H1 (cell line): ENCODE results near the gene TGFB1. TPM values are rescaled to one million over a fixed set of nuclear protein-coding genes. Genes with fewer than 3 reads are reported as not detected.

Source experiments
- CTCF ChIA-PET: fragments of 300-600 bp; sonication (Branson Sonifier 250); formaldehyde crosslinking; loops from one replicate; lab custom pipeline; 2021; ENCODE audit not compliant: partially characterized antibody; lab: Charles Lee
- POLR2A ChIA-PET: fragments of 300-600 bp; sonication (Branson Sonifier 250); formaldehyde crosslinking; loops from one replicate; lab custom pipeline; 2021; ENCODE audit warnings: inconsistent platforms; ENCODE audit not compliant: partially characterized antibody; lab: Charles Lee
- DNase-seq, 2 experiments: peaks; one replicate each; pipeline versions ENCODE4 v3.0.0 to v3.0.0-alpha.2; 2010 to 2022; ENCODE audit warnings: low spot score in 2 of 2, low read depth in 1 of 2, mixed read lengths in 1 of 2
- FAIRE-seq: peaks from 2 replicates; lab custom pipeline; 2011; peaks lifted over from hg19 to GRCh38; lab: Jason Lieb, UNC
- H2AFZ ChIP-seq: 2 replicates; pipeline ENCODE4 v1.8.1; 2012; ENCODE audit warnings: low read length, inconsistent platforms
- H2AK5ac ChIP-seq: 2 replicates; pipeline ENCODE4 v1.6.1; 2013; ENCODE audit warnings: low read depth, low read length
- H2BK120ac ChIP-seq: replicated peaks from 2 replicates; pipeline ENCODE3; 2013; ENCODE audit warnings: low read depth, low read length, inconsistent platforms
- H2BK12ac ChIP-seq: 2 replicates; pipeline ENCODE4 v1.6.1; 2013; ENCODE audit warnings: low read depth, low read length
- H2BK15ac ChIP-seq: 2 replicates; pipeline ENCODE4 v1.6.1; 2013; ENCODE audit warnings: low read length
- H2BK20ac ChIP-seq: 2 replicates; pipeline ENCODE4 v1.6.1; 2013; ENCODE audit warnings: low read length
- H2BK5ac ChIP-seq: 2 replicates; pipeline ENCODE4 v1.6.1; 2013; ENCODE audit warnings: low read depth, low read length
- H3K14ac ChIP-seq: 2 replicates; pipeline ENCODE4 v1.6.1; 2013; ENCODE audit warnings: inconsistent platforms; ENCODE audit not compliant: insufficient read length
- H3K18ac ChIP-seq: 2 replicates; pipeline ENCODE4 v1.6.1; 2013; ENCODE audit warnings: low read length; ENCODE audit errors: extremely low read depth
- H3K23ac ChIP-seq: 2 replicates; pipeline ENCODE4 v1.6.1; 2013; ENCODE audit warnings: inconsistent platforms; ENCODE audit not compliant: insufficient read length
- H3K23me2 ChIP-seq: 2 replicates; pipeline ENCODE4 v1.6.1; 2013; ENCODE audit warnings: low read depth, low read length
- H3K27ac ChIP-seq: 2 replicates; pipeline ENCODE4 v1.6.1; 2011; ENCODE audit warnings: low read depth, low read length, inconsistent platforms
- H3K27me3 ChIP-seq, 4 experiments: replicated peaks in 1 of 4; 1 replicate in 1 of 4; 2 replicates in 3 of 4; pipeline versions ENCODE4 v1.6.1 to v1.8.1; 2011 to 2013; ENCODE audit warnings: low read length in 3 of 4, mild to moderate bottlenecking in 3 of 4, inconsistent platforms in 2 of 4, mixed read lengths in 2 of 4, moderate library complexity in 1 of 4; ENCODE audit not compliant: control insufficient read depth in 3 of 4, insufficient read depth in 3 of 4; ENCODE audit errors: extremely low read depth in 1 of 4
- H3K36me3 ChIP-seq, 4 experiments: 2 replicates each; pipeline versions ENCODE4 v1.6.1 to v1.8.1; 2011 to 2013; ENCODE audit warnings: mild to moderate bottlenecking in 4 of 4, low read length in 3 of 4, moderate library complexity in 2 of 4, control low read depth in 1 of 4, inconsistent platforms in 1 of 4; ENCODE audit not compliant: insufficient read depth in 4 of 4, control insufficient read depth in 2 of 4
- H3K4ac ChIP-seq: replicated peaks from 2 replicates; pipeline ENCODE3; 2013; ENCODE audit warnings: low read length, low read depth, mixed read lengths, inconsistent platforms; ENCODE audit not compliant: insufficient read length
- H3K4me1 ChIP-seq, 4 experiments: replicated peaks in 1 of 4; 1 replicate in 1 of 4; 2 replicates in 3 of 4; pipeline versions ENCODE4 v1.6.1 to v1.8.1; 2011 to 2013; ENCODE audit warnings: low read length in 3 of 4, inconsistent platforms in 2 of 4, mixed read lengths in 1 of 4; ENCODE audit not compliant: insufficient read depth in 4 of 4, control insufficient read depth in 3 of 4
- H3K4me2 ChIP-seq, 2 experiments: 2 replicates each; pipeline versions ENCODE4 v1.6.1 to v1.8.1; 2011 to 2013; ENCODE audit warnings: low read depth in 2 of 2, low read length in 2 of 2, control low read depth in 1 of 2, inconsistent platforms in 1 of 2, mild to moderate bottlenecking in 1 of 2; ENCODE audit not compliant: insufficient read depth in 1 of 2
- H3K4me3 ChIP-seq, 4 experiments: fragments of 200-600, 300-600 bp in 1 of 4; sonication (generic), shearing (Covaris generic), sonication (Bioruptor Twin) in 1 of 4; 2 replicates each; pipeline versions ENCODE4 v1.5.1 to v1.8.1; 2011 to 2016; ENCODE audit warnings: low read length in 4 of 4, low read depth in 3 of 4, control low read depth in 2 of 4, inconsistent platforms in 2 of 4, mild to moderate bottlenecking in 2 of 4, mixed read lengths in 1 of 4, moderate library complexity in 1 of 4; ENCODE audit not compliant: insufficient read depth in 2 of 4; ENCODE audit errors: extremely low read depth in 1 of 4
- H3K56ac ChIP-seq: replicated peaks from 2 replicates; pipeline ENCODE3; 2013; ENCODE audit warnings: low read depth, mild to moderate bottlenecking, mixed read lengths, low read length, inconsistent platforms; ENCODE audit not compliant: insufficient read length
- H3K79me1 ChIP-seq: 2 replicates; pipeline ENCODE4 v1.6.1; 2013; ENCODE audit warnings: low read depth, low read length, control low read depth
- H3K79me2 ChIP-seq, 2 experiments: 2 replicates each; pipeline versions ENCODE4 v1.6.1 to v1.8.1; 2012 to 2013; ENCODE audit warnings: low read length in 2 of 2, mild to moderate bottlenecking in 2 of 2, inconsistent platforms in 1 of 2; ENCODE audit not compliant: insufficient read depth in 2 of 2, control insufficient read depth in 1 of 2
- H3K9ac ChIP-seq, 4 experiments: replicated peaks in 1 of 4; 1 replicate in 1 of 4; 2 replicates in 3 of 4; pipeline versions ENCODE4 v1.6.1 to v1.8.1; 2011 to 2013; ENCODE audit warnings: low read depth in 3 of 4, low read length in 3 of 4, control low read depth in 2 of 4, mild to moderate bottlenecking in 2 of 4, moderate library complexity in 2 of 4, inconsistent platforms in 1 of 4; ENCODE audit errors: extremely low read depth in 1 of 4
- H3K9me3 ChIP-seq, 2 experiments: 2 replicates each; pipeline versions ENCODE4 v1.6.1 to v1.8.1; 2012 to 2013; ENCODE audit warnings: mild to moderate bottlenecking in 2 of 2, moderate library complexity in 2 of 2, control low read depth in 1 of 2, inconsistent platforms in 1 of 2, low read depth in 1 of 2, low read length in 1 of 2, mixed read lengths in 1 of 2; ENCODE audit not compliant: insufficient read depth in 2 of 2
- H4K20me1 ChIP-seq, 2 experiments: replicated peaks in 1 of 2; 2 replicates each; pipeline versions ENCODE3 to v1.8.1; 2011 to 2013; ENCODE audit warnings: inconsistent platforms in 2 of 2, low read length in 2 of 2, mild to moderate bottlenecking in 1 of 2; ENCODE audit not compliant: insufficient read depth in 2 of 2, control insufficient read depth in 1 of 2
- H4K5ac ChIP-seq: 2 replicates; pipeline ENCODE4 v1.6.1; 2013; ENCODE audit warnings: low read length, low read depth, mixed read lengths, inconsistent platforms; ENCODE audit not compliant: insufficient read length
- H4K8ac ChIP-seq: 2 replicates; pipeline ENCODE4 v1.8.0; 2013; ENCODE audit warnings: mild to moderate bottlenecking, moderate library complexity, low read length, inconsistent platforms; ENCODE audit not compliant: insufficient read depth; ENCODE audit errors: extremely low read depth
- H4K91ac ChIP-seq: replicated peaks from 2 replicates; pipeline ENCODE3; 2013; ENCODE audit warnings: low read length, mixed read lengths, inconsistent platforms; ENCODE audit not compliant: insufficient read length
- ATF3 ChIP-seq: IDR thresholded peaks from 2 replicates; pipeline ENCODE4 v1.6.1; 2011; ENCODE audit warnings: low read depth, mild to moderate bottlenecking, low read length; ENCODE audit not compliant: insufficient read depth
- CEBPB ChIP-seq: IDR thresholded peaks from 2 replicates; pipeline ENCODE4 v1.6.1; 2012; ENCODE audit warnings: low read depth, low read length
- CHD2 ChIP-seq: IDR thresholded peaks from 2 replicates; pipeline ENCODE4 v1.6.1; 2012; ENCODE audit warnings: low read length, improper control_type of control experiment
- EP300 ChIP-seq, 2 experiments: IDR thresholded peaks; 1 replicate in 1 of 2; 2 replicates in 1 of 2; pipeline ENCODE4 v1.6.1; 2011 to 2012; ENCODE audit warnings: low read depth in 2 of 2, low read length in 2 of 2, mild to moderate bottlenecking in 2 of 2, borderline replicate concordance in 1 of 2, inconsistent platforms in 1 of 2, moderate library complexity in 1 of 2
- KDM4A ChIP-seq: IDR thresholded peaks from one replicate; pipeline ENCODE4 v1.7.1; 2012; ENCODE audit warnings: low read depth, mild to moderate bottlenecking, moderate library complexity, low read length, inconsistent platforms; ENCODE audit not compliant: severe bottlenecking
- RBBP5 ChIP-seq: IDR thresholded peaks from 2 replicates; pipeline ENCODE4 v1.7.1; 2012; ENCODE audit warnings: low read depth, mild to moderate bottlenecking, inconsistent platforms, low read length, moderate library complexity, borderline replicate concordance
- RNF2 ChIP-seq: fragments of 200-900, 300-1000 bp; sonication (generic); IDR thresholded peaks from 2 replicates; pipeline ENCODE4 v1.7.1; 2016; ENCODE audit warnings: borderline replicate concordance, low read depth, mild to moderate bottlenecking, antibody characterized with exemption, low read length; ENCODE audit not compliant: poor library complexity, severe bottlenecking; ENCODE audit errors: missing control alignments
- TAF7 ChIP-seq: optimal IDR thresholded peaks from 2 replicates; pipeline ENCODE3; 2011; ENCODE audit warnings: low read depth, mild to moderate bottlenecking, inconsistent platforms, low read length, moderate library complexity, borderline replicate concordance
- WGBS, 2 experiments: shearing (Covaris generic) in 1 of 2; methylation state at CpG; one replicate each; pipeline versions ENCODE4 v1.1.6 to v1.1.7; 2013 to 2015; ENCODE audit warnings: low lambda C conversion rate in 2 of 2, mixed read lengths in 2 of 2, inconsistent platforms in 1 of 2, low coverage in 1 of 2, missing lambda C conversion rate in 1 of 2; ENCODE audit not compliant: insufficient replicate concordance in 2 of 2, insufficient coverage in 1 of 2, insufficient read length in 1 of 2; ENCODE audit errors: extremely low coverage in 1 of 2, missing lambda C conversion rate in 1 of 2; 5-methylcytosine and 5-hydroxymethylcytosine counted together
- polyA plus RNA-seq, 7 experiments: library from polyadenylated mRNA; depleted of rRNA in 3 of 7; stranded (reverse) in 5 of 7; unstranded in 2 of 7; fragments of >200 nt in 5 of 7; fragments of 200-250 nt in 2 of 7; gene quantifications; 1 replicate in 5 of 7; 2 replicates in 1 of 7; 4 replicates in 1 of 7; pipeline versions ENCODE4 v1.2.1 to v1.2.3, GENCODE V29; 2011 to 2013; ENCODE audit warnings: missing spikeins in 2 of 7, mixed read lengths in 2 of 7
- total RNA-seq: library from RNA; stranded (reverse); fragmentation: NEBNext Ultra II Directional; extraction: Animal tissue kit (Norgen Biotek cat#: 25700); gene quantifications from 2 replicates; pipeline ENCODE4 v1.2.1, GENCODE V29; 2021

Gene TGFB1
- total and polyA plus RNA-seq, 2 of the 8 experiments (the other 6 are each of a cell fraction or from before 2014, with no cell fraction given): 1.7 to 10.6 TPM

GRCh38 chr19:41330481-41330880, 23.2 kb downstream of the TGFB1 start:
- H2BK20ac ChIP-seq: no peak overlapping the region
- no peak overlapping the region for H2AK5ac ChIP-seq
- no peak overlapping the region for H3K56ac ChIP-seq
- H3K4ac ChIP-seq: no peak overlapping the region
- peak overlapping the region; percentile 51 to 67; a peak in 2 of 4 replicates for H3K4me2 ChIP-seq
- H3K14ac ChIP-seq: no peak overlapping the region
- TF ChIP-seq RBBP5 (no peak), KDM4A (no peak), CEBPB (no peak), RNF2 (no peak), TAF7 (no peak), CHD2 (no peak), ATF3 (no peak), EP300 (IDR thresholded peaks at IDR 0.05; ENCODE audit: borderline replicate concordance in 1 of 2, low read depth in 2 of 2, low read length in 2 of 2) (no peak)
- no peak overlapping the region for H3K18ac ChIP-seq
- no peak overlapping the region for H2BK12ac ChIP-seq
- no peak overlapping the region for H2BK120ac ChIP-seq
- POLR2A ChIA-PET: no interaction called here
- no peaks in the 10 kb centered on the region for H3K36me3 ChIP-seq
- 0 out of 2 replicates have a peak overlapping the region, but pooled peaks have one; percentile 57 for H4K8ac ChIP-seq
- H3K27ac ChIP-seq: no peak overlapping the region
- FAIRE-seq (no peak), DNase-seq (no peak)
- no peaks in the 10 kb centered on the region for H3K79me2 ChIP-seq
- H2BK5ac ChIP-seq: no peak overlapping the region
- H2BK15ac ChIP-seq: no peak overlapping the region
- no peak overlapping the region for H4K91ac ChIP-seq
- no peak overlapping the region for H3K4me3 ChIP-seq
- peaks cover 12% of the 10 kb centered on the region for H3K23me2 ChIP-seq
- H3K4me1 ChIP-seq: peaks cover 8 to 17% (median 13%) of the 10 kb centered on the region in 4 experiments
- H3K9ac ChIP-seq: no peak overlapping the region
- no peaks in the 10 kb centered on the region for H3K79me1 ChIP-seq
- no peak overlapping the region for H4K5ac ChIP-seq
- 69% methylated on average over 4 of the region's 4 CpGs; no CpG with 5 or more reads in 1 of the 2 experiments for WGBS, 2 experiments
- H4K20me1 ChIP-seq: peaks cover 0 to 2% of the 10 kb centered on the region in 2 experiments
- no peak overlapping the region for H2AFZ ChIP-seq
- CTCF ChIA-PET: no interaction called here
- peaks cover 0 to 9% (median 0%) of the 10 kb centered on the region in 4 experiments; a peak in 3 of 7 replicates for H3K27me3 ChIP-seq
- no peaks in the 10 kb centered on the region for H3K9me3 ChIP-seq
- no peak overlapping the region for H3K23ac ChIP-seq
